Activated naive CD4-positive, alpha-beta T cell treated with anti-CD3 and anti-CD28 coated beads, Interleukin-2, amount 50 U/mL, for 72 hours (primary cell): Measurements from ENCODE around the gene CFAP70. TPM values are rescaled to one million over a fixed set of nuclear protein-coding genes. Genes with fewer than 3 reads are reported as not detected.
"Not testable (repeated sequence)": the region's sequence is repeated elsewhere in the genome, so short reads cannot be mapped to it uniquely, and the experiment has no call there.

Experiments used
- ATAC-seq, 2 donors: fragments of 150-1000 bp; cut with Tn5 transposase; 2 replicates each; pipeline ENCODE4 v1.10.0; 2021; ENCODE audit warnings: mild to moderate bottlenecking in 2 of 2, moderate library complexity in 2 of 2
- DNase-seq, 2 donors: peaks; one replicate each; pipeline ENCODE4 v3.0.0; 2021 to 2022; ENCODE audit warnings: low spot score in 2 of 2
- H3K27ac Mint-ChIP-seq, 2 donors: one replicate each; pipeline ENCODE4 v1.8.0; 2022; ENCODE audit warnings: mild to moderate bottlenecking in 2 of 2, mixed read lengths in 2 of 2
- H3K36me3 Mint-ChIP-seq, 2 donors: one replicate each; pipeline ENCODE4 v1.8.0; 2022; ENCODE audit warnings: mixed read lengths in 2 of 2
- H3K9me3 Mint-ChIP-seq, 2 donors: one replicate each; pipeline ENCODE4 v1.8.0; 2022; ENCODE audit warnings: mixed read lengths in 2 of 2
- total RNA-seq, 2 donors: library from RNA; stranded (reverse); gene quantifications; one replicate each; pipeline ENCODE4 v1.2.3, GENCODE V29; 2022

The CFAP70 gene
- total RNA-seq, 2 donors from 2014 or later: 0.36 to 1.2 TPM

GRCh38 chr10:73289958-73290357 lies 68.7 kb downstream of the CFAP70 start:
- no peak overlapping the region for H3K27ac Mint-ChIP-seq
- ATAC-seq: no peak

GRCh38 chr10:73287441-73287840 lies 71.2 kb downstream of the CFAP70 start:
- ATAC-seq (no peak), DNase-seq (no peak)
- Mint-ChIP-seq H3K27ac (no peak overlapping the region), H3K36me3 (peaks cover 7 to 13% of the 10 kb centered on the region in 2 donors), H3K9me3 (peaks cover 0 to 7% of the 10 kb centered on the region in 2 donors)

More at GRCh38 chr10:73289958-73290357, 68.7 kb downstream of the CFAP70 start:
- peaks cover 7 to 13% of the 10 kb centered on the region in 2 donors for H3K36me3 Mint-ChIP-seq
- H3K9me3 Mint-ChIP-seq: peaks cover 0 to 7% of the 10 kb centered on the region in 2 donors
- DNase-seq: no peak

GRCh38 chr10:73281097-73281496 lies 77.6 kb downstream of the CFAP70 start:
- H3K27ac Mint-ChIP-seq: no peak overlapping the region
- no peak for ATAC-seq
- no peak for DNase-seq
- H3K9me3 Mint-ChIP-seq: no peaks in the 10 kb centered on the region
- H3K36me3 Mint-ChIP-seq: no peaks in the 10 kb centered on the region

- H3K9me3 Mint-ChIP-seq: no peaks in the 10 kb centered on the region
- ATAC-seq (no peak), DNase-seq (no peak)
- no peaks in the 10 kb centered on the region for H3K36me3 Mint-ChIP-seq
- H3K27ac Mint-ChIP-seq: peak overlapping the region in 1 of 2 donors; percentile 28
These were observed 94.2 kb downstream of the CFAP70 start for GRCh38 chr10:73264423-73264822.

- H3K9me3 Mint-ChIP-seq: peaks cover 0 to 4% of the 10 kb centered on the region in 2 donors
- H3K27ac Mint-ChIP-seq: peak overlapping the region in 1 of 2 donors; percentile 28
- peaks cover 0 to 3% of the 10 kb centered on the region in 2 donors for H3K36me3 Mint-ChIP-seq
- DNase-seq: no peak
- no peak for ATAC-seq
These were observed 94.8 kb downstream of the CFAP70 start for GRCh38 chr10:73263693-73264347.

- H3K27ac Mint-ChIP-seq: no peak overlapping the region
- DNase-seq: no peak
- ATAC-seq: no peak
- peaks cover 0 to 4% of the 10 kb centered on the region in 2 donors for H3K9me3 Mint-ChIP-seq
- peaks cover 0 to 5% of the 10 kb centered on the region in 2 donors for H3K36me3 Mint-ChIP-seq
These were observed 95.6 kb downstream of the CFAP70 start for GRCh38 chr10:73262880-73263555.

GRCh38 chr10:73262105-73262730 lies 96.4 kb downstream of the CFAP70 start:
- H3K27ac Mint-ChIP-seq: no peak overlapping the region
- ATAC-seq: peak in 1 of 2 donors; percentile 49

GRCh38 chr10:73261362-73261995 lies 97.2 kb downstream of the CFAP70 start:
- Mint-ChIP-seq H3K36me3 (peaks cover 0 to 5% of the 10 kb centered on the region in 2 donors), H3K9me3 (peaks cover 0 to 4% of the 10 kb centered on the region in 2 donors), H3K27ac (no peak overlapping the region)
- ATAC-seq: no peak
- no peak for DNase-seq

More at GRCh38 chr10:73262105-73262730, 96.4 kb downstream of the CFAP70 start:
- Mint-ChIP-seq H3K36me3 (peaks cover 0 to 5% of the 10 kb centered on the region in 2 donors), H3K9me3 (peaks cover 0 to 4% of the 10 kb centered on the region in 2 donors)
- no peak for DNase-seq

- ATAC-seq: not testable (repeated sequence)
These were observed 100.1 kb downstream of the CFAP70 start for GRCh38 chr10:73258612-73259011.

GRCh38 chr10:73253225-73253555 lies 105.5 kb downstream of the CFAP70 start:
- DNase-seq: no peak
- peak overlapping the region; percentile 97 to 98 for H3K27ac Mint-ChIP-seq
- peak in 1 of 2 donors; percentile 6 for ATAC-seq
- H3K9me3 Mint-ChIP-seq: no peaks in the 10 kb centered on the region
- H3K36me3 Mint-ChIP-seq: peaks cover 22 to 28% of the 10 kb centered on the region in 2 donors

More at GRCh38 chr10:73258612-73259011, 100.1 kb downstream of the CFAP70 start:
- H3K36me3 Mint-ChIP-seq, H3K27ac Mint-ChIP-seq, DNase-seq, H3K9me3 Mint-ChIP-seq: not testable (repeated sequence)

GRCh38 chr10:73252445-73253224 lies 106.0 kb downstream of the CFAP70 start, which contains the start of gene MRPS16:
Gene MRPS16, minus strand, starts transcription at chr10:73252644. Its CDS starts 162 bp downstream, at chr10:73252482.
- Mint-ChIP-seq H3K27ac (peak within 1 kb of the TSS; percentile 97 to 98), H3K9me3 (no peaks in the 10 kb centered on the region), H3K36me3 (peaks cover 28% of the 10 kb centered on the region in 2 donors)
- ATAC-seq (peak; percentile 84 to 96), DNase-seq (peak; percentile 87 to 93)

GRCh38 chr10:73251683-73252444 lies 106.8 kb downstream of the CFAP70 start:
- Mint-ChIP-seq H3K27ac (peak overlapping the region; percentile 97 to 98), H3K36me3 (peaks cover 31 to 33% of the 10 kb centered on the region in 2 donors), H3K9me3 (no peaks in the 10 kb centered on the region)
- ATAC-seq: peak in 1 of 2 donors; percentile 79
- DNase-seq: peak in 1 of 2 donors; percentile 16

- Mint-ChIP-seq H3K27ac (peak overlapping the region; percentile 90 to 97), H3K36me3 (peaks cover 67 to 68% of the 10 kb centered on the region in 2 donors), H3K9me3 (no peaks in the 10 kb centered on the region)
- DNase-seq (no peak), ATAC-seq (no peak)
These were observed 110.4 kb downstream of the CFAP70 start for GRCh38 chr10:73248259-73248724.

- Mint-ChIP-seq H3K36me3 (peaks cover 66 to 68% of the 10 kb centered on the region in 2 donors), H3K9me3 (no peaks in the 10 kb centered on the region), H3K27ac (peak overlapping the region; percentile 90 to 97)
- DNase-seq: no peak
- no peak for ATAC-seq
These were observed 111.0 kb downstream of the CFAP70 start for GRCh38 chr10:73247509-73248258.
